Fibroblast of upper back skin (primary cell): ENCODE results near the gene SPIRE1.
"Not testable (repeated sequence)": the region's sequence is repeated elsewhere in the genome, so short reads cannot be mapped to it uniquely, and the experiment has no call there.

ENCODE experiments used
- DNase-seq: peaks from one replicate; pipeline ENCODE4 v3.0.0-alpha.2; 2013

SPIRE1 gene

DNA sequence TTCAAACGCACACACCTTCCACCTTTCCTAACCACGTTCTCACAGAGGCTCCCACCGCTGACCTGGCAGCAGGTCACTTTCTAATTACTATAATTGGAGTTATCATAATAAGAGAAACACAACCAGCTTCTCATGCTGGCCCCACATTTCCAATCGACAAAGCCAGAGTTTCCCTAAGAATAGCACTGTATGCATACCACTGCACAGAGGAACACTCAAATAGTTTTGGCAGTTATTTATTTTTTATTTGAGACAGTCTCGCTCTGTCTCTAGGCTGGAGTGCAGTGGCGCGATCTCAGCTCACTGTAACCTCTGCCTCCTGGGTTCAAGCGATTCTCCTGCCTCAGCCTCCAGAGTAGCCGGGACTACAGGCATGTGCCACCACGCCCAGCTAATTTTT is 176.0 kb downstream of the SPIRE1 start:
- not testable (repeated sequence) for DNase-seq

- DNase-seq, result no peak
Measured at GRCh38 chr18:12479982-12480381, 177.9 kb downstream of the SPIRE1 start.

DNA sequence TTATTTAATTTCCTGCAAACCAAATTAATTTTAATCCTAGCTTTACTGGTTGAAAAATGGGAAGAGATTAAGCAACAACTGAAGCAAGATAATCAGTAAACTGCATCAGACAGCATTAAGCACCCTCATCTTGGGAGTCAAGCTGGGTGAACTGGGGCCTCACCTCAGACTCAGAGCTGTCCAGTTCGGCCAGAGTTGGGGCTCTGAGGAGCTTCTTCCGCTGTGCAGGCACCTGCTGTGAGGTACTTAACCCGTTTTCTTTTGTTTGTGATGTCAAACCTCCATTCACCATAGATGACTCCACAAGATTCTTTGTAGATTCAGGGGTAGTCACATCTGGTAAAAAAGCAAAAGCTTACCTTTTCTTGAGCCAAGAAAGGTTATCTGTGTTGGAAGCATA is 178.4 kb downstream of the SPIRE1 start:
- no peak for DNase-seq

- no peak for DNase-seq
Measured at GRCh38 chr18:12478269-12479047, 179.4 kb downstream of the SPIRE1 start.

DNA sequence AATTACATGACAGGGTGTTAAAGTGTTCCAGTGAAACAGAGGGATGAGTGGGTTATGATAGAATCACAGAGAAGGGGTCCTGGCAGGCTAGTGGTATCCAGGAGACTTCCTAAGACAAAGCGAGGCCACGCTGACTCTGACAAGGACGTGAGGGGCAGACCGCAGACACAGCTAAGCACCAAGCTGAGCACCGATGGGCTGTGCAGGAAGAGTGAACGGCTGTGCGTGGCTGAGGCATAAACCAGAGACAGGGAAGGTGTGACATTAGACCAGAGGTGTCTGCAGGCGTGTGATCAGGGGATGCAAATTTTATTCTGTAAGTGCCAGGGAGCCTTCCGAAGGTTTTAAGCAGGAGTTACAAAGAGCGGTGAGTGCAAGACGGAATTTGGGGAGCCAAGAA is 180.3 kb downstream of the SPIRE1 start:
- no peak for DNase-seq

DNA sequence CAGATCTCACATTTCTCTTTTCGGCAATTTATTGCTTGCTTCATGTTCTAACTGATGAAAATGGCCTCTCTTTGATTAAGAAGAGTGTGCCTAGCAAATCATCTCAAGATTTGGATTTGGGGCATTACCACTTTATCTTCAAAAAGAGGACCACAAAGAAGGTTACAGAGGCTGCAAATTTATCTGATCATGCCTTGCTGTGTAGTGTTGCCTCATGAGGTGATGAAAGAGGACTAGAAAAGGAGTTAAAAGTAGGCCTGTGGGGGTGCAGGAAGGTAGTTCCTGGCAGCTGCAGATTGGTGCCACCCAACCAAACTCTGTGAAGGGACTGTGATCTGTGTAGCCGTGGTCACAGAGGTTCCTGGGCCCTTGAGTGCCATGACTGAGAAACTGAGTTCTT is 181.0 kb downstream of the SPIRE1 start:
- no peak for DNase-seq

DNA sequence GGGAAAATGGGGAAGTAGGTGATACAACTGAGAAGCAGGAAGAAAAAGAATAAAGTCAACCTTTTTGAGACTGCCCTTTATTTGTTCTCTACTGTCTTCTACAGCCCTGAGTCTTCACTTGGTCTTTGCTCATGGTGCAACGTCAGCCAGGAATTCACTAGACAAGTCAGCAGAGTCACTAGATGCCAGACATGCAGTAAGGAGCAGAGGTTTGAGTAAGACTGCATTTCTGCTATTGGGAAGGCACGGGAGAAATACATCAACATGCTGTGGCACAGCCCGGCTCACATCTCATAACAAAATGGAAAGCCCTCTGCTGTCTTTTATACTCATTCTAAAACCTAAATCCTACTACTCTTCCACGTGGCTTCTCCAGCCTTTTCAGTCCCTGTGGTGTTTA is 183.0 kb downstream of the SPIRE1 start:
- no peak for DNase-seq

GRCh38 chr18:12474146-12474545 is 183.8 kb downstream of the SPIRE1 start:
- no peak for DNase-seq

DNA sequence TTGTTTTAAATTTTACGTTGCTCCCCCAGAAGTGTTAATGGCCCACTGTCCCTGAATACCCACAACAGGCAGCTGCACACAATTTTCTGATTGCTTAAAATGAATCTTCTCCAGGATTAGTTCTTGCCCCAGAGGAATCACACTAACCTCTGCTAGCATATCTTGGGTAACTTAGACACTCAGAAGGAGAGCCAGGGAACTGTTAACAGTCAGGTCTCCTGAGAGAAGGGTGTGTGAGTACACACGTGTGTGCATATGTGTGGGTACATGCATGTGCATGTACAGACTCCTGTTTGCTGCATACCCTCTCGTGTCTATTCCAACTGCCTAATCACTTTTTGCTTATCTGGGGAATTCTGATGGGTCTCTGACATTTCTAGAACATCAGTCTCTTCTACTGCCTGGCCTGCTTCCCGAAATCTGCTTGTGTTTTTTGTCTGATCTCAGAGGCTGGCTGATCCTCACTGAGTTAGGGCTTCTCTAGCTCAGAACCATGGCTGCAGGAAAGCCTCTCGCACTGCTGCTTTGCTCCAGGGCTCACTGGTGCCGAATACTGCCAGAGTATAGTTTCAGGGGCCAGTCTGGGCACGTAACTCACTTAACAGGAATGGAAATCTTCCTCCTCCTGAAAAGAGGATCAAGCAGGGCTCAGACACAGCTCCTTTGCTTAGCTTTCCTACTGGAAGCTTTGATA is 187.4 kb downstream of the SPIRE1 start:
- DNase-seq, result no peak

DNA sequence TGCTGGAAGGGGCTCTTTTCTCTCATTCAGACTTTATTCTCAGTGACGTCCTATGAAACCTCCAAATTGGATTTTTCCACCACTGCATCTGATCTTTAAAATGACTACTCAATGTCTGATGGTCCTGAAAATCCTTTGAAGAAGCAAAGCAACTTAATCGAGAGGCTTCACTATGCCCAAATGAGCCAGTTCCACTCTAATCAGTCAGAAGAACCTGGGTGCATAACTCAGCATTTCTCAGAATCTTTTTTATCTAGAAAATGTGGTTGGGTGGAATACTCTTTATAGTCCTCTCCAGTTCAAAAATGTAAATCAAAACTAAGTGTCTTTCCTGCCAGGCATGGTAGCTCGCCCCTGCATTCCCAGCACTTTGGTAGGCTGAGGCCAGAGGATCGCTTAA is 189.5 kb downstream of the SPIRE1 start:
- DNase-seq, result no peak

DNA sequence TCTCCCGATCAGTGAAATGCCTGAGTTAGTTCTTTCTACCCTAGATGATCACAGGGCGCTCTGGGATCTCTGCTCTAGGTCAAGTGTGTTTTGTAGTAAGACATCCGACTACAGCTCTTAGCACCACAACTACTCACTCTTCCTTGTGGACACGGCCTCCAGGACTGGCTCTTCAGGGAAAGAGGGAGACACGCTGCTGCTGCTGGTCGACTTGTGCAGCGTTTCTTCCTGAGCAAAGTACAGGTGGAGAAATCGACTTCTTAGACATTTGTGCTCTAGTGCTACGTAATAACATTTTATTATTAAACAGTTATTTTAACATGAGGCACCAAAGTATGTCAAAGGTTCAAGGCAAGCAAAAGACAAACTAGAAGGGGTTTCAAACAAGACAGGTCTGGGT is 193.2 kb downstream of the SPIRE1 start:
- DNase-seq, result no peak

- no peak for DNase-seq
Measured at GRCh38 chr18:12463191-12463590, 194.7 kb downstream of the SPIRE1 start.

GRCh38 chr18:12462242-12462641 is 195.7 kb downstream of the SPIRE1 start:
- DNase-seq, result no peak

DNA sequence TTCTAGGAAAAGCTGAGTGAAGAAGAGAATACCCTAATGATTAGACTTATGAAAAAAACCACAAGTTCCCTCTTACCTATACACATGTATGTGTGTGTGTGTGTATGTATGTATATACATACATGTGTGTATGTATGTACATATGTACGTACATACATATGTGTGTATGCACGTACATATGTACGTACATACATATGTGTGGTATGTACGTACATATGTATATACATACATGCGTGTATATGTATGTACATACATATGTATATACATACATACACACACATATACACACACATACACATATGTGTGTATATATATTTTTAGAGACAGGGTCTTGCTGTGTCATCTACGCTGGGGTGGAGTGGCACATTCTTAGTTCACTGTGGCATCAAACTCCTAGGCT is 196.6 kb downstream of the SPIRE1 start:
- no peak for DNase-seq

GRCh38 chr18:12460874-12461273 is 197.0 kb downstream of the SPIRE1 start:
- no peak for DNase-seq

DNA sequence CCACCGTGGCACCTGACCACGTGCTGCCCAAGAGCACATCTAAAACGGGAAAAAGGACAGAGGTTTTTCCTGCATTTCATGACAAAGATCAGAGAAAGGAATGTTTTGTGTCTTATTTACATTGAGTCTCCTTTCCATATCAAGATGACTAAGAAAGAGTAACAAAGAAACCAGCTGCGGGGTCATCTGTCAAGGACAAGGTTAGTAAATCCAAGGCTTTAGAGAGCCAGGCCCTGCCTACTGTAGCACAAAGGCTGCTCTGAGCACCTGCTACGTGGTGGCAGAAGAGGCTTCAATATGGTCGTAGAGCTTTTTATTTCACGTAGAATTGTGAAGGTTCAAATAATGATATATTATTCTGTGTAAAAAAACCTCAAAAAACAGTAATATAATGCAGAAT is 199.1 kb downstream of the SPIRE1 start:
- DNase-seq, result no peak

DNA sequence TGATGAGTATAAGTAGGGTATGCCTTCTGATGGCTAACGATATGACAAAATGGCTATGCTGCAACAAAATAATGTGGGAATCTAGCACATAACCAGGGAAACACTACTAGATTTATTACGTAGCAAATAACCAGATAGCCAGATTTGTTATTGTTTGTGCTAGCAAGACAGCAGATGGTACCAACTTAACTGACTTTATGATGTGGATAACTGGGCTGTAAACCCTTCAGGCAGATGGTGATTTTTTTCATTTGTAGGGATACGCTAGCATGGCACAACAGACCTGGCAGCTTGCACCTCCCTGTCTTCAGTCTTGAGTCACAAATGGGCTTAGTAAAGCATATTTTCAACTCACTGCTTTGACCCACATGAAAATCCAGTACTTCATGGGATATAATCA is 201.5 kb downstream of the SPIRE1 start:
- no peak for DNase-seq

DNA sequence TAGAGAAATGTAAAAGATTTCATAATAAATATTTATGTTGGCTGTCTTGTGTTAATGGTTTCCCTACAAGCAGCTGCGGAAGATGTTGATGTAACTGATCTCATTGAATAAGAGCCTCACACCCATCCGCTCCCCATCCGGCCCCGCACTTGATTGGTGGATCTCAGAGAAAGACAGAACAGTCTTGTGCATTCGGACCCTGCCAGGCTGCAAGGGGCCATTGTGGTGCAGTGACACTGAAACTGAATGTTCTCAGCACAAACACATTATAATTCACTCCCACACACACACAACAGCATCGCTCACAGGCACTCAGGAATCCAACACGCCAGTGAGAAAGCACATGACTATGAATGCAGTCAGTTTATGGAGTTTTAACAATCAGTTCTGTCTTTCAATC is 202.4 kb downstream of the SPIRE1 start:
- DNase-seq, result no peak

DNA sequence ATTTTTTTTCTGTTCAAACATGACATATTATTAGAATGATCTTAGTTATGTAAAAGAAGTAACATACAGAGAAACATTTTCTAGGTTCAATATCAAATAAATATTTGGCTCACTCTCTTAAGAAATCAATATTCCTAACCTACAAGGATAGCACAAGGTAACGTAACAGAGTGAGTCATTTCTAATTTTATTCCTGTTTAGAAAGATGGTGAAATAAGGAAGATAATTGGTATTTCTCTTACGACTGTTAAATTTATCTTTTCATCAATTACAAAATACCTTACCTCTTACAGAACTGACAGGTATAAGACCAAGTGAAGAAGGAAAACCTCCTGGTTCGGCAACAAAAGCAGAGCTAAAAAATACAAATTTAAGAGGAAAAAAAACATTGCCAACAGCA is 205.1 kb downstream of the SPIRE1 start:
- no peak for DNase-seq

- no peak for DNase-seq
Measured at GRCh38 chr18:12451428-12451827, 206.5 kb downstream of the SPIRE1 start.

- DNase-seq, result no peak
Measured at GRCh38 chr18:12449051-12449785, 208.7 kb downstream of the SPIRE1 start.

GRCh38 chr18:12445554-12445953 is 212.4 kb downstream of the SPIRE1 start:
- DNase-seq, result no peak

DNA sequence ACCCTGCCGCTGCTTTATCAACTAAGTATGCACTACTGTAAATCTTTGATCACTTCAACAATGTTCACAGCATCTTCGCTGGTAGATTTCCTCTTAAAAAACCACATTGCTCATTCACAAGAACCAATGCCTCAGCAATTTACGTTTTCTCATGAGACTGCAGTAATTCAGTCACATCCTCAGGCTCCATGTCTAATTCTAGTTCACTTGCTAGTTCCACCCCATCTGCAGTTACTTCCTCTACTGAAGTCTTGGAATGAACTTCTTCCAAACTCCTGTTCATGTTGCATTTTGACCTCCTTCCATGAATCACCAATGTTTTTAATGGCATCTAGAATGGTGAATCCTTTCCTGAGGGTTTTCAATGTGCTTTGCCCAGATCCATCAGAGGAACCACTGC is 214.4 kb downstream of the SPIRE1 start:
- no peak for DNase-seq

DNA sequence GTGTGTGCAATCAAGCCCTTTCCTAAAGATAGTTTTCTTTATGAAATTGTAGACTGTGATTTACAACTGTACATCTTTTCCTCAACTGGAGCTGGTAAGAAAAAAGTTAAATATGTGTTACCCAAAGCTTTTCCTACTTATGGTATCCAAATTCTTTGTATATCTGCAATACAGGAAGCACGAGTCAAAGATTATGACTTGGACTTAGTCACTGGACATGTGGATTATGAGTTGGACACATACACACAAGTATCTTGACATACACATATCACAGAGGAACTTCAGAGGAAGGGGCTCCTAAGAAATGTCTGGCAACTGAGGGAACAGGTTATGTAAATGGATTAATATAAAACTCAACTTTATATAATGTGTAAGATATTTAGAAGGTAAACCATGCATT is 215.0 kb downstream of the SPIRE1 start:
- DNase-seq, result no peak
